Measurements from ENCODE around the gene SLC38A3. TPM values are rescaled to one million over a fixed set of nuclear protein-coding genes. Genes with fewer than 3 reads are reported as not detected.
"Not testable (repeated sequence)": the region's sequence is repeated elsewhere in the genome, so short reads cannot be mapped to it uniquely, and the experiment has no call there.

Gene SLC38A3
- total RNA-seq, 2 donors from 2014 or later = not detected

- H3K27ac Mint-ChIP-seq = peak overlapping the region; percentile 29 to 62
- not testable (repeated sequence) for H3K9me3 Mint-ChIP-seq
Observed at GRCh38 chr3:50262200-50262599, 57.1 kb downstream of the SLC38A3 start.

DNA sequence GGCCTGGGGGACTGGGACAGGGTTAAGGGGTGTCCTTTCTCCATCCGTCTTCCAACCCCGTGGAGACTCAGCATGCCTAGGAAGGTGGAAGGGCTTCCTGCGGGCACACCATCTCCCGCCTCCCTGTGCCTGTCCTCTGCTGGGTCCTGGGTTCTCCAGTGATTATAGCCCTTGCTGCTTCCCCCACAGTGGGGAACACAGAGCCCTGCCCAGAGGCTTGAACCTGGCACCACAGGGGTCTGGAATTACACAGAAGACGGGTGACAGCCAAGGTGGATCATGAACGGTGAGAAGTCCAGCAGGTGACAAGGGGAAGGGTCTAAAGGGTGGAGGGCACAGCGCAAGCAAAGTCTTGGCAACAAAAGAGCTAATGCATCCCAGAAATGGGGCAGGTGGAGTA, 57.7 kb downstream of the SLC38A3 start:
- Mint-ChIP-seq H3K9me3 (no peaks in the 10 kb centered on the region), H3K36me3 (no peaks in the 10 kb centered on the region), H3K27ac (peak overlapping the region; percentile 31 to 62)
- no peak for ATAC-seq
- no peak for DNase-seq (ENCODE audit: low spot score in 2 of 2)

More at GRCh38 chr3:50262200-50262599, 57.1 kb downstream of the SLC38A3 start:
- DNase-seq (ENCODE audit: low spot score in 2 of 2); H3K36me3 Mint-ChIP-seq; ATAC-seq: not testable (repeated sequence)

DNA sequence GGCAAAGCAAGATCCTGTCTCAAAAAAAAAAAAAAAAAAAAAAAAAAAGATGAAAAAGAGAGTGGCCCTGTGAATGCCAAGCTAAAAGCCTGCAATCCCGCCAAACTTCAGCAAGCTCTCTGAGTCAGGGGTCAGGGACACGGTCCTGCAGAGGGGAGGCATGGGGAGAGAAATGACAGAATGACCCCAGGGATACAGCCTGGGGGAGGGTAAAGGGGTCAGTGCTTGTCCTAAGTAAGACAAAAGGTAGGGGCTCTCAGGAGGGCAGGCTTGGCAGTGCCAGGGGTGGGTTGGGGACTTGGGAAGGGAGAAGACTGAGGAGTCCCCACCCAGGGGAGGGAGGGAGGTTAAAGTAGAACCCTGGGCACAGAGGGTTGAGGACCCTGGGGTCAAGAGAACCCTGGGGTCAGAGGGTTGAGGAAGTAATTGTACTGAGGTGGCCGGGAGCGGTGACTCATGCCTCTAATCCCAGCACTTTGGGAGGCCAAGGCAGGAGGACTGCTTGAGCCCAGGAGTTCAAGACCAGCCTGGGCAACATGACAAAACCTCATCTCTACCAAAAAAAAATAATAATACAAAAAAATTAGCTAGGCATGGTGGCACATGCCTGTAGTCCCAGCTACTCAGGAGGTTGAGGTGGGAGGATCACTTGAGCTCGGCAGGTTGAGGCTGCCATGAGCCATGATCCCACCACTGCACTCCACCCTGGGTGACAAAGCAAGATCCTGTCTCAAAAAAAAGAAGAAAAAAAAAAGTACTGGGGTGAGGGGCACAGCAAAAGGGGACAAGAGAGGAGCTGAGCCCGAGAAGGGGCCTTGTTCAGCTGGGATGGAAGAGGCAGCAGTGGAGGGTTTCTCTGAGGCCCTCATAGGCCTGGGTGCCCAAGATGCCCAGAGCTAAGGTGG, 58.7 kb downstream of the SLC38A3 start:
- Mint-ChIP-seq H3K27ac (peak overlapping the region in 1 of 2 donors; percentile 14), H3K36me3 (no peaks in the 10 kb centered on the region), H3K9me3 (no peaks in the 10 kb centered on the region)
- DNase-seq (ENCODE audit: low spot score in 2 of 2) (no peak), ATAC-seq (no peak)

DNA sequence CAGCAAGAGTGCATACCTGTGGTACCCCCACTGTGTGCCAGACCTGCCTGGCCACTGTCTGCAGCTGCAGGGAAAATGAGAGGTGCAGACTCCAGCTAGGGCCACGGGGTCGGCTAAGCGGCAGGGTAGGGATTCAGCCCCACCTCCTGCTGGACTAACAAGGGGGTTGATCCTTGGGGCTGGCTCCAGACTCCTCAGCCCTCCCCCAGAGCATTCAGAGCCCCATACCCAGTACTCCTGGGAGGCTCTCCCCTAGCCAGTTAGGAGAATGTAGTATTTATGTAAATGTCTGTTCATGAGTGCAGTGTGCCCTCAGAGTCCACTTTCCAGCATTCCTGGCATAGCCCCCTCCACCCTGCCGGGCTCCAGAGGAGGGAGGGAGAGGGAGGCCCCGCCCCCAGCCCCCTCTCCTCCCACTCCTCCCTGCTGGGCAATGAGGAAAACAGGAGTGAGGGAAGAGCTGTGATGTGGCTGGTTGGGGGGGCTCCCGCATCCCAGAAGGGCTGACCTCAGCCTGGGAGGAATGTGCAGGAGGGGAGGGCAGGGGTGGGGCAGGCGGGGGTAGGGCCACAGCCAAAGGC, 59.4 kb downstream of the SLC38A3 start:
- ATAC-seq = no peak
- no peak overlapping the region for H3K27ac Mint-ChIP-seq
- H3K9me3 Mint-ChIP-seq = no peaks in the 10 kb centered on the region
- no peak for DNase-seq (ENCODE audit: low spot score in 2 of 2)
- H3K36me3 Mint-ChIP-seq = no peaks in the 10 kb centered on the region

DNA sequence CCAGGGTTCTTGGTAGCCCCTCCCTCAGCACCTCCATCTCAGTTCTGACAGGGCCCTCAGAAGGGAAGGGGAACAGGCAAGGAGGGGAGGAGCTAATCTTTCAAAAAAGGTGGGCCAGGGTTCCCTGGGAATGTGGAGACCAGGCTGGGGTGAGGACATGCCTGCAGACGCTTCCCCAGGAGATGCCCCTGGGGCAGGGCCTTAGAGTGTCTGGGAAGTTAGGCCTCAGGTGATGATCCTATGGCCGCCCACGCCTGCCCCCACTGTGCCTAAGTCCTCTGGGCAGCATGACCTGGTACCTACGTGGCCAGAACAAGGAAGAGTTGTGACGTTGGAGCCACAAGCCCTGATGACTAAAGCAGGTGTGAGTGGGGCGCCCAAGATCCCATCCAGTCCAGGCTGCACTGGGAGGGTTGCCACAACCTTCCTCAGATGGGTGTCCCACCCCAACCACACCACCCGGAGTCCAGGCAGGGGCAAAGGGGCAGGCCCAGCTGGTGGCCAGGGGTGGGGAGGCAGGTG, 60.0 kb downstream of the SLC38A3 start:
- DNase-seq (ENCODE audit: low spot score in 2 of 2) (no peak), ATAC-seq (no peak)
- Mint-ChIP-seq H3K27ac (no peak overlapping the region), H3K9me3 (no peaks in the 10 kb centered on the region), H3K36me3 (no peaks in the 10 kb centered on the region)

DNA sequence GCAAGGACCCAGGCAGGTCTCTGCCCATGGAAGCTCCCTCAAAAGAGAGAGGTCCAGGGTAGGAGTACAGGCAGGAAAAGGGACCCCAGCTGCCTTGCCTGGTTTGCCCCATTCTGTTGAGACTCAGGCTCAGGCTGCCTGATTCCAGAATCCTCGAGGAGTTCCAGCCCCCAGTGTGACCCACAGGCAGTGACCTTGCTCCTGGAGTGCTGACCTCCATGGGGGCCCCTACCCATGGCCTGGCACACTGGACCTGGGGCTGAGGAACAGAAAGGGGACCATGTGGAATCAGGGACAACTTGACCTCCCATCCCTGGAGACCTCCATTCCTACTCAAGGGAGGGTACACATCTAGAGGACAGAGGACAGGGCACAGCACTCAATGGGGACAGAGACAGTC, 60.5 kb downstream of the SLC38A3 start:
- DNase-seq (ENCODE audit: low spot score in 2 of 2) (no peak), ATAC-seq (no peak)
- no peaks in the 10 kb centered on the region for H3K9me3 Mint-ChIP-seq
- H3K27ac Mint-ChIP-seq = peak overlapping the region in 1 of 2 donors; percentile 11
- H3K36me3 Mint-ChIP-seq = no peaks in the 10 kb centered on the region

DNA sequence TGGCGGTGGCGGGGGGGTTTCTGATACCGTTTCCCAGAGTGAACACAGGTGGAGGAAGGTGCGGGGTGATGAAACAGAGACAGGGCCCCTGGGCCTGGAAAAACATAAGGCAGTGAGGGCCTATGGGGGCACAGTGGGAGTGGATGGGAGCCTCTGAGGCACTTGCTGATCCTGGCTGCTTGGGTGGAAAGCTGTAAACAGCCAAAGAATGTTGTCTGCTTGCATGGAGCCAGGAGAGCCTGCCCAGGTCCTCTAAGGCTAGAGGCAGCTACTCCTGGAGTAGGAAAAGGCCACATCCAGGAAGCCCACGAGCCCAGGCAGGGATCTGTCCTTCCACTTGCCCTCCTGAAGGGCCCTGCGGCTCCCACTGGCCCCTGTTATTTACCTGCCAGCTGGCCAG, 60.9 kb downstream of the SLC38A3 start:
- no peak for ATAC-seq
- H3K27ac Mint-ChIP-seq = no peak overlapping the region
- H3K36me3 Mint-ChIP-seq = no peaks in the 10 kb centered on the region
- H3K9me3 Mint-ChIP-seq = no peaks in the 10 kb centered on the region
- DNase-seq (ENCODE audit: low spot score in 2 of 2) = no peak

- no peak for DNase-seq (ENCODE audit: low spot score in 2 of 2)
- ATAC-seq = no peak
- Mint-ChIP-seq H3K27ac (no peak overlapping the region), H3K36me3 (no peaks in the 10 kb centered on the region), H3K9me3 (no peaks in the 10 kb centered on the region)
Observed at GRCh38 chr3:50266836-50267235, 61.8 kb downstream of the SLC38A3 start.

GRCh38 chr3:50267280-50267913, 62.3 kb downstream of the SLC38A3 start:
- DNase-seq (ENCODE audit: low spot score in 2 of 2) (no peak), ATAC-seq (no peak)
- H3K27ac Mint-ChIP-seq = no peak overlapping the region
- no peaks in the 10 kb centered on the region for H3K9me3 Mint-ChIP-seq
- H3K36me3 Mint-ChIP-seq = no peaks in the 10 kb centered on the region

- ATAC-seq = no peak
- H3K27ac Mint-ChIP-seq = no peak overlapping the region
- no peaks in the 10 kb centered on the region for H3K9me3 Mint-ChIP-seq
- no peaks in the 10 kb centered on the region for H3K36me3 Mint-ChIP-seq
- no peak for DNase-seq (ENCODE audit: low spot score in 2 of 2)
Observed at GRCh38 chr3:50268276-50268675, 63.2 kb downstream of the SLC38A3 start.

GRCh38 chr3:50268703-50269451, 63.8 kb downstream of the SLC38A3 start, which contains the start of gene SEMA3B:
Gene SEMA3B, plus strand, starts transcription at chr3:50269147. Its CDS starts 94 bp downstream, at chr3:50269241.
- no peak for ATAC-seq
- no peaks in the 10 kb centered on the region for H3K9me3 Mint-ChIP-seq

GRCh38 chr3:50269460-50269859, 64.4 kb downstream of the SLC38A3 start:
- Mint-ChIP-seq H3K36me3 (no peaks in the 10 kb centered on the region), H3K27ac (no peak overlapping the region), H3K9me3 (no peaks in the 10 kb centered on the region)
- ATAC-seq (no peak), DNase-seq (ENCODE audit: low spot score in 2 of 2) (no peak)

More at GRCh38 chr3:50268703-50269451, 63.8 kb downstream of the SLC38A3 start, which contains the start of gene SEMA3B:
- Mint-ChIP-seq H3K36me3 (no peaks in the 10 kb centered on the region), H3K27ac (no peak within 1 kb of the TSS)
- DNase-seq (ENCODE audit: low spot score in 2 of 2) = no peak

DNA sequence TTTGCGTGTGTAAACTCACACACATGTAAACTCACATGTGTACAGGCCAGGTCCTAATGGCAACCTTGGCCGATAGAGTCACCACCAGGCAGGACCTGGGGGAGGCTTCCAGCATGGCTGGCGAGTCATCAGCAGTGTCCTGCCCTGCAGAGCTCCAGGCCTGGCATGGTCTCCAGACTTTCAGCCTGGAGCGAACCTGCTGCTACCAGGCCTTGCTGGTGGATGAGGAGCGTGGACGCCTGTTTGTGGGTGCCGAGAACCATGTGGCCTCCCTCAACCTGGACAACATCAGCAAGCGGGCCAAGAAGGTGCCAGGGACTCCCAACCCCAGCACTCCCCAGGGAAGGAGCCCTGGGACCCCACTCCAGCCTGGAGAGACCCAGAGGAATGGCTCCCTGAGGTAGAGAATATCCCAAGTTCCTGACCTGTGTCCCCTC, 64.9 kb downstream of the SLC38A3 start:
- Mint-ChIP-seq H3K9me3 (no peaks in the 10 kb centered on the region), H3K27ac (no peak overlapping the region), H3K36me3 (no peaks in the 10 kb centered on the region)
- no peak for DNase-seq (ENCODE audit: low spot score in 2 of 2)
- ATAC-seq = no peak

DNA sequence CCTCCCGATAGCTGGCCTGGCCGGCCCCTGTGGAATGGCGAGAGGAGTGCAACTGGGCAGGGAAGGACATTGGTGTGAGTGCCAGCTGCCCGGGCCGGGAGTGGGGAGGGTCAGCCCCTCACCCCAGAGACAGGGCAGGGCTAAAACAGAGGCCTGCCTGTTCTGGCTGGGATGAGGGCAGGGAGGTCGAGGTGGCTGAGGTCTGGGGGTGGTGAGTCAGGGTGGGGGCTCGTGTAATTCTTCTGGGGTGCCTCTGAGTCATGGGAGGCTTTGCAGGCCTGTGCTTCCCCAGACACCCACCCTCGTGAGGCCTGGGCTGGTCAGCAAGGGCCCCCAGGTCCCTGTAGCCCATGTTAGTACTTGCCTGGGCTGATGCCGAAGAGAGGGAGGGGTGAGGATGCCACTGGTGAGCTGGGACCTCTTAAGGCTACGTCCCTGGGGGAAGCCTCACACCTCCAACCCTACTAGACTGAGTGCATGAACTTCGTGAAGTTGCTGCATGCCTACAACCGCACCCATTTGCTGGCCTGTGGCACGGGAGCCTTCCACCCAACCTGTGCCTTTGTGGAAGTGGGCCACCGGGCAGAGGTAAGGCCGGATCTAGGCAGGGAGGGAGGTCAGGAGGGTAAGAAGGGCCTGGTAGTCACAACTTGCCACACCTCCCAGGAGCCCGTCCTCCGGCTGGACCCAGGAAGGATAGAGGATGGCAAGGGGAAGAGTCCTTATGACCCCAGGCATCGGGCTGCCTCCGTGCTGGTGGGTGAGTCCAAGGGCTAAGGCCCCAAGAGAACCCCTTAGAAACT, 65.6 kb downstream of the SLC38A3 start:
- H3K36me3 Mint-ChIP-seq = no peaks in the 10 kb centered on the region
- no peak for DNase-seq (ENCODE audit: low spot score in 2 of 2)
- H3K27ac Mint-ChIP-seq = no peak overlapping the region
- no peak for ATAC-seq
- no peaks in the 10 kb centered on the region for H3K9me3 Mint-ChIP-seq

Measured in activated naive CD4-positive, alpha-beta T cell treated with anti-CD3 and anti-CD28 coated beads, Interleukin-2, amount 50 U/mL, for 72 hours (primary cell).